Colonic mucosa (tissue), 4 donors: ENCODE results near the gene TSHZ2. TPM values are rescaled to one million over a fixed set of nuclear protein-coding genes. Genes with fewer than 3 reads are reported as not detected.

Source experiments
- DNase-seq: peaks from one replicate; pipeline ENCODE4 v3.0.0-alpha.2; 2020
- H3K27ac ChIP-seq: fragments of 200-600 bp; one replicate; pipeline ENCODE4 v1.8.0; 2021
- H3K27me3 ChIP-seq: fragments of 200-600 bp; one replicate; pipeline ENCODE4 v1.8.0; 2021
- H3K36me3 ChIP-seq: fragments of 200-600 bp; one replicate; pipeline ENCODE4 v1.8.0; 2021
- H3K4me1 ChIP-seq: fragments of 200-600 bp; one replicate; pipeline ENCODE4 v1.8.0; 2021; ENCODE audit warnings: mild to moderate bottlenecking
- H3K4me3 ChIP-seq: fragments of 200-600 bp; one replicate; pipeline ENCODE4 v1.8.0; 2021
- H3K9ac ChIP-seq, 2 donors: one replicate each; pipeline ENCODE4 v1.7.0; 2013; ENCODE audit warnings: control low read depth in 2 of 2, low read depth in 2 of 2, low read length in 2 of 2
- H3K9me3 ChIP-seq: fragments of 200-600 bp; one replicate; pipeline ENCODE4 v1.8.0; 2021
- CTCF ChIP-seq: fragments of 200-600 bp; IDR thresholded peaks from one replicate; pipeline ENCODE4 v1.8.0; 2022; ENCODE audit warnings: antibody characterized with exemption, mild to moderate bottlenecking
- intact Hi-C: fragments of 100-400 bp; cut with DNase I; formaldehyde crosslinking; loops from one replicate; pipeline ENCODE4 v1.14.1; 2022
- total RNA-seq, 2 donors: library from RNA; stranded (reverse); fragmentation: NEBNext Ultra II Directional in 1 of 2; extraction: Animal tissue kit (Norgen Biotek cat#: 25700) in 1 of 2; gene quantifications; one replicate each; pipeline ENCODE4 v1.2.1, GENCODE V29; 2021
- donor health status: healthy.
- donor health status: DM: no; HTN: no; CAD: no.
- donor health status: DM: no; HTN: no; CAD: no.

The TSHZ2 gene
- total RNA-seq, 2 donors from 2014 or later, result 2.1 to 3.1 TPM

GRCh38 chr20:53395188-53395923 is 423.2 kb downstream of the TSHZ2 start:
- no peaks in the 10 kb centered on the region for H3K4me1 ChIP-seq
- no peak overlapping the region for H3K27ac ChIP-seq
- no peak for TF ChIP-seq CTCF
- H3K27me3 ChIP-seq, result no peaks in the 10 kb centered on the region
- H3K9me3 ChIP-seq, result no peaks in the 10 kb centered on the region
- H3K9ac ChIP-seq, result no peak overlapping the region
- no peaks in the 10 kb centered on the region for H3K36me3 ChIP-seq
- H3K4me3 ChIP-seq, result no peak overlapping the region
- intact Hi-C loops, result no loop called here
- DNase-seq, result no peak

GRCh38 chr20:53399083-53399482 is 426.9 kb downstream of the TSHZ2 start:
- H3K36me3 ChIP-seq, result no peaks in the 10 kb centered on the region
- no peak overlapping the region for H3K4me3 ChIP-seq
- H3K9me3 ChIP-seq, result no peaks in the 10 kb centered on the region
- H3K27ac ChIP-seq, result no peak overlapping the region
- DNase-seq, result no peak
- H3K4me1 ChIP-seq, result no peaks in the 10 kb centered on the region
- H3K27me3 ChIP-seq, result no peaks in the 10 kb centered on the region
- no peak for TF ChIP-seq CTCF
- intact Hi-C loops, result no loop called here
- H3K9ac ChIP-seq, result no peak overlapping the region

GRCh38 chr20:53399592-53400335 is 427.6 kb downstream of the TSHZ2 start:
- DNase-seq, result no peak
- Histone ChIP-seq H3K27ac (no peak overlapping the region), H3K9me3 (no peaks in the 10 kb centered on the region), H3K27me3 (no peaks in the 10 kb centered on the region), H3K4me1 (no peaks in the 10 kb centered on the region), H3K4me3 (no peak overlapping the region), H3K9ac (no peak overlapping the region), H3K36me3 (no peaks in the 10 kb centered on the region)
- intact Hi-C loops, result no loop called here
- no peak for TF ChIP-seq CTCF

GRCh38 chr20:53402233-53403005 is 430.3 kb downstream of the TSHZ2 start:
- Histone ChIP-seq H3K27me3 (no peaks in the 10 kb centered on the region), H3K9ac (no peak overlapping the region), H3K4me1 (no peaks in the 10 kb centered on the region), H3K9me3 (no peaks in the 10 kb centered on the region), H3K4me3 (no peak overlapping the region), H3K27ac (no peak overlapping the region), H3K36me3 (no peaks in the 10 kb centered on the region)
- TF ChIP-seq CTCF, result no peak
- intact Hi-C loops, result no loop called here
- DNase-seq, result no peak

- intact Hi-C loops, result no loop called here
- Histone ChIP-seq H3K27ac (no peak overlapping the region), H3K36me3 (no peaks in the 10 kb centered on the region), H3K4me1 (no peaks in the 10 kb centered on the region), H3K27me3 (no peaks in the 10 kb centered on the region), H3K9me3 (no peaks in the 10 kb centered on the region), H3K9ac (no peak overlapping the region), H3K4me3 (no peak overlapping the region)
- no peak for DNase-seq
- TF ChIP-seq CTCF, result no peak
Observed at GRCh38 chr20:53403029-53403428, 430.9 kb downstream of the TSHZ2 start.
